GM18511 (cell line): Measurements from ENCODE around the gene STRADB.
"Not testable (repeated sequence)": the region's sequence is repeated elsewhere in the genome, so short reads cannot be mapped to it uniquely, and the experiment has no call there.

Source experiments
- ATAC-seq: cut with Tn5 transposase; IDR thresholded peaks from one replicate; pipeline ENCODE4 v1.9.1; 2021; ENCODE audit warnings: mild to moderate bottlenecking, moderate library complexity; ENCODE audit not compliant: unreplicated experiment

STRADB gene

DNA sequence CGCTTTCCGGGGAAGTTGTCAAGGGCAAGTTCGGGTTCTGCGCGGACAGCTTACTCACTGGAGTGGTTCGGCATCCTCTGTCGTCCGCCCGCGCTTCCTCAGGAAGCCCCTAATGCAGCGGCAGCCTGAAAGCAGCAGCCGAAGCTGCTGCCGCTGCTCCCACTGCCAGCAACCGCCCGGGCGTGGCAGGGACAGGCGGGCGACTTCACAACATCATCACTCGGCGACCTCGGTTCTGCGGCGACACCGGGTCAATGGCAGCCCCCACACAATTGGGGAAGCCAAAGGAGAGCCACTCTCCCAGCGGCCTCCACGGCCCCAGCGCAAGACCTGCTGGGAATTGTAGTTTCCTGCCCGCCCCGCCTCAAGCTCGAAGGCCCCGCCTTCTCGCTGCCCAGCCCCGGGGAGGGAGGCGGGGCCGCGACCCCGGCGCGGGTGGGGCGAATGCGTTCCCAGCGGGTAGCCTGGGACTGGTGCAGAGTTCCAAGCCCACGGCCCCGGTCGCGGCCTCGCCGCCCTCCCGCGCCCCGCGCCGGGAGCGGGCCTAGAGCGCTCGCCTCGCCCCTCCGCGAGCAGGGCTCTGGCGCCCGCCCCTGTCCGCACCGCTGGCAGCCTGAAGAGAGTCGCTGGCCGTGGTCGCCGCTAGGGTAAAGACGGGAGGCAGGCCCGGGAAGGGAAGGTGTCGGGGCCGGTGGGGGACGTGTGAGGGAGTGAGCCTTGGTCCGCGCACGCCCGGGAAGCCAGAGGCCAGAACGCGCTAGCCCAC, at the start of gene STRADB, which contains the start of gene TRAK2:
Gene STRADB, plus strand, starts transcription at position 449 of the 766 bp plus-strand sequence. CDS start 3,101 bp downstream, outside the sequence.
Gene TRAK2, minus strand, starts transcription at position 167 of the 766 bp plus-strand sequence. CDS start 30,951 bp downstream, outside the sequence.
- peak; percentile 96 for ATAC-seq

GRCh38 chr2:201401815-201402214, 49.7 kb upstream of the STRADB start:
- no peak for ATAC-seq

DNA sequence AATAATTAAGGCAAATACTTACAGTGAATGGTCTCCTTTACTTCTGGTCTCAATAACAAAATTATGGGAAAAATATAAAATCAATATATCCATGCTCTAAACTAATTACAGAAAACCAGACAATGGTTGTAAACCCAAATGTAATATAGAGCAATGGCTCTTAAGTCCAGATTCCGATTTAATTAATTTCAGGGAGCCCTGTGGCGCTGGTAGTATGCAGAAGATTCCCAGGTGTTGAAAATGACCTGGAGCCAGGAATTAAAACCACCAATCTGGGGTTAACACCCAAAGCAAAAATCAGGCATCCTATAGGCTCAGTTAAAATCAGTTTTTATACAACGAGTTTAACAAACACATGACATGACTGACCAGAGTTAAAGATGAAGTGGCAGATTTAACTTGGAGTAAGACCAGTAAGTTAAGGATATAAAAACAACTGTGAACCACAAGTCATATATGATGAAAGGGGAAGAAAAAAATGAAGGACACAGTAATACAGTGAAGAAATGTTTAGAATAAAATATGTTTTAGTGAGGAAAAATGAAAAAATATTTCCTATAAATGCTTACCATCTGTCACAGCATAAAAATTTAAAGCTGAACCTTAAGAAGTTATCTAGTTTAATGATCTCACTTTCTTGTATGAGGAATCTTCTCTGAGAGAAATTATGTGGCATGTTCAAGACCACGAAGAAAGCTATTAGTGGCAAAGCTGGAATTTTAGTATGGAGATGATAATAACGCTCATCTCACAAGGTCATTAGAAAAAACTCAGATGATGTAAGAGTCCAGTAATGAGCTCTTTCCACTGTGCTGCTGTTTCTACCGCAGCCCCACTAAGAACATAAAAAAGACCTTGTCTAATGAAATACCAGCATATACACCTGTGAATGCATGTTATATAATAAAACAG, 48.6 kb upstream of the STRADB start:
- no peak for ATAC-seq

GRCh38 chr2:201403880-201404279, 47.7 kb upstream of the STRADB start:
- no peak for ATAC-seq

DNA sequence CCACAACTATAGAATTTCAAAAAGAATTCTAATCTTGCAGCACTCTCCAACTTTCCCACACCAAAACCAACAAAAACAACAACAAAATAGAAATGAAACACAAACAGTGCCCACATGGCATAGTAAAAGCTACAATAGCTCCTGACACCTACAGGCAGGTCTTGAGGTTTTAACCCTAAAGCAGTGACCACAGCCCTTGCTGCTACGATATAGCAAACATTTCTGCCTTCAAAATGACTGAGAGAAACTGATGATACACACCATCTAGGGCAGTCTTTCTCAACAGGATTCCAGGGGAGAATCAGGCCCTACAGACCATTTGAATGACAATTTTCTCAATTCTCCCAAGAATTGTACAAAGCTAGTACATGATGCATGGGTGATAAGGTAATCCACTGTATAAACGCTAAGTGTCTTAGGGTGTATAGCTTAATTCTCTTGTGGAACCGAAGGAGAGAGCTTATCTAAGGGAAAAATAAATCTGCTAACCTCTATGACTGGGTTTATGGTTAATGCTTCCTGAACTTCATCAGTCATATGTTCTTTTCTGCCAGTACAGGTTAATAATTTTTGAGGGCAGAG, 46.8 kb upstream of the STRADB start:
- ATAC-seq: no peak

DNA sequence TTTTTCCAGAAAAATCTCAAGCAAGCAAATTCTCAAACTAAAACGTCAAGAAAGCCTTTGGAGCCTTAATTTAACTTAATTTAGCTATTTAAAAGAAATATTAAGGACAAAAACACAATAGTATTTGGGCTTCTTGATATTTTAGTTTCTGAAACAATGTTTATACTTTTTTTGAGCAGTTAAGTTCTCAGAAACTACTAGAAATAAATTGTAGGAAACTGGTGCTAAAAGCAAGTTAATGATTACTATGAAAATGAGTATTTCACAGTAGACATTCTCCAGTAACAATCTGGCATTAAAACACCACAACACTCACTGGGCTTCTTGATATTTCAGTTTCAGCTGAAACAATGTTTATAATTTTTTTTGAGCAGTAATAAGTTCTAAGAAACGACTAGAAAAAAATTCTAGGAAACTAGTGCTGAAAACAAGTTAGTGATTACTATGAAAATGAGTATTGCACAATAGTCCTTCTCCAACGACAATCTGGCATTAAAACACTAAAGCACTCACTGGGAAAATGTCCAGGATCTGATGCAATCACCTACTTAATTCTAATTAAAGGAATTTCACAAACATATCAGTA, 45.4 kb upstream of the STRADB start:
- ATAC-seq: no peak

- ATAC-seq: no peak
These were observed 44.3 kb upstream of the STRADB start for GRCh38 chr2:201407265-201407664.

DNA sequence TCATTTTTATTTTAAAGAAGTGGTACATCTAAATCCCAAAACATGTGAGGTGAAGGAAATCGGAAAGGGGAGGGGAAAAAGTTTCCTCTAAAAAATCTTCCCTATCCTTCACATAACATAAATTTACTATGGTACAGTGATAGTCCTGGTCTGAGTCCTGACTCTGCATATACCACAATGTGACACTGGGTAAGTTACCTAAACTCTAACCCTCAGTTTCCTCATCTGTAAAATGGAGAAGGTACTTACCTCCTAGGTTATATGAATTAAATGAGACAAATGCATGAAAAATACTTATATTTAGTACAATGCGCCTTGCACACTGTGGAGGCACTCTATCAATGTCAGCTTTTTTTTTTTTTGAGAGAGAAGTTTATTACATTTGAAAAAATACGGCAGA, 42.6 kb upstream of the STRADB start:
- ATAC-seq: no peak

- no peak for ATAC-seq
These were observed 40.1 kb upstream of the STRADB start for GRCh38 chr2:201411421-201411820.

GRCh38 chr2:201413143-201413542, 38.4 kb upstream of the STRADB start:
- ATAC-seq: no peak

DNA sequence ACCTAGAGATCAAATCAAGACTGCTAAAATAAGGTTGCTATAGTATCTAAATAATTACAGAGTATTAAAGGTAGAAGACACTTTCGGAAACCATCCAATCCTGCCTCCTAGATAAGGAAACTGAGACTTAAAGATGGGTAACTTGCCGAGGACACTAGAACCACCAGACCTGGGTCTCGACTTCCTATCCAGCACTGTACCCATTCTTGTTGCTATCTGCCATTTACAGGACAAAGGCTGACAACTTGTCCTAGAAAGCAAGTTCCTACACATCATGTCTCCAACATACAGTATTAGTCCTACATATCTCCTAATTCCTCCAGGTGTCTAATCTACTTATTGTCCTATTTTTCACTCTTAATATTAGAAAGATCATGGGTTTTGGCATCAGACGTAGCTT, 38.0 kb upstream of the STRADB start:
- ATAC-seq: no peak

DNA sequence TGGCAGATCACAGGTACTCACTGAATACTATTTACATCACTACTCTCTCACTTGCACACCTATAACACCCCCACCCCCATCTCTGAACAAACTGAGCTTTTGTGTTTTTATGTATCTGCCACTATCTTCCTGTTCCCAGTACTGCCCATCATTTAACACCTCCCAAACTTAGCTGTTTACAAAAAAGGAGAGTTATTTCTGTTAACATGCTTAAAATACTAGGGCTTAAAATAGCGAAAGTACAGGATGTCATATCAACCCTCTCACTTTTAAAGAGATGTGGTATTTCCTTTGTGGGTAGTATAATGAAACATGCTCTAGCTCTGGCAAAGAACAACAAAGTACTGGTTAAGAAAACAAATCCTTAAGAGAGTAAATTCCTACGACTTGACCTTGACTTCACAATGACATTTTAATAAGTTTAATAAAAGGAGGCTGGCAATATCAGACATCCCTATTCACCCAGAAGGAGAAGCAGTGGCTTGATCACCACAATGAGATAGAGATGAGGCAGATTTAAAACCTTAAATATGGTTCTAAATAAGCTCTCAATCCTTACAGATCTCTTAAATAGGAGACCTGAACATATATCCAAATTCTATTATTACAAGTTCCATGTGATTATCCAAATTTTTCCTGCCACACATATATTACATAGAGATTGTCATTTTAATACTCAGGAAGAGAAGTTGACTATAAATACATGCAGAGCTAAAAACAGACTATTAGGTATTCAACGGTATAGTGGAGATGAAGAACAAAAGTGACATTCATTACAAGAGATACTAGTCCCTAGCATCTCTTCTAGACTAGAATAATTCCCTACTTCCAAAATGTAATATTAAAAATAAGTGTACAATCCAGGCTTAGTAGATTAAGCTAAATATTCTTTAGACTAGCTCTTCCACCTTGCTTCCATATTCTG, 37.2 kb upstream of the STRADB start:
- peak; percentile 91 for ATAC-seq

- ATAC-seq: no peak
These were observed 36.4 kb upstream of the STRADB start for GRCh38 chr2:201415149-201415548.

- ATAC-seq: no peak
These were observed 32.4 kb upstream of the STRADB start for GRCh38 chr2:201419057-201419635.

DNA sequence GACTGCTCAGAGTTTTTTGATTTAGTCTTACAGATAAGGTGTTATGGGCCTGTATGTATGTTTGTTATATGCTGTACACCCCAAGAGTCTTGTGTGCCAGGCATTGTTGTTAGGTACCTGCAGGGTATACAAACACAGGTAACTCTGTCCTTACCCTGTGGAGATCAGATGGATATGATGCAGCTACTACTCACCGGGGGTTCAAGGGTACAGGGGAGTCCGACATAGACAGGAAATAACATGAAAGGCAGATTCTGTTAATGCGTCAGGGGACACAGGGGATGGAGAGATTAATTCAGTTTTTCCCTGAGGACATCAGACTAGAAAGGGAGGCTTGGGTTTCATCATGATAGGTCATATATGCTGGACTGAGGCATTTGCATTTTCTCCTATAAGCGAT, 31.6 kb upstream of the STRADB start:
- no peak for ATAC-seq

GRCh38 chr2:201420442-201421113, 31.0 kb upstream of the STRADB start:
- ATAC-seq: no peak

DNA sequence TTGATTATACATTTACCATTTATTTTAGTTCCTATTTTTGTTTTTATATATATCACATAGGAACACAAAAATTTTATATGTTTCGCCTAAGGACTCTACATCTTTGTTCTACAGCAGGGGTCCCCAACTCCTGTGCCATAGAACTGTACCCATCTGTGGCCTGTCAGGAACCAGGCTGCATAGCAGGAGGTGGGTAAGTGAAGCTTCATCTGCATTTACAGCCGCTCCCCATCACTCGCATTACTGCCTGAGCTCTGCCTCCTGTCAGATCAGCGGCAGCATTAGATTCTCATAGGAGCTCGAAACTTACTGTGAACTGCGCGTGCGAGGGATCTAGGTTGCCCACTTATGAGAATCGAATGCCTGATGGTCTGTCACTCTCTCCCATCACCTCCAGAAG, 25.6 kb upstream of the STRADB start:
- ATAC-seq: no peak

- not testable (repeated sequence) for ATAC-seq
These were observed 23.2 kb upstream of the STRADB start for GRCh38 chr2:201428366-201428765.

DNA sequence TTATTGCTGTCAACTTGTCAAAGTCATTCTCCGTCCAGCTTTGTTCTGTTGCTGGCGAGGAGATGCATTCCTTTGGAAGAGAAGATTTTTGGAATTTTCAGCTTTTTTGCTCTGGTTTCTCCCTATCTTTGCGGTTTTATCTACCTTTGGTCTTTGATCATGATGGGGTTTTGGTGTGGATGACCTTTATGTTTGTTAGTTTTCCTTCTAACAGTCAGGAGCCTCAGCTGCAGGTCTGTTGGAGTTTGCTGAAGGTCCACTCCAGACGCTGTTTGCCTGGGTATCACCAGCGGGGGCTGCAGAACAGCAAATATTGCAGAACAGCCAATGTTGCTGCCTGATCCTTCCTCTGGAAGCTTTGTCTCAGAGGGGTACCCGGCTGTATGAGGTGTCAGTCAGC, 21.7 kb upstream of the STRADB start:
- ATAC-seq: not testable (repeated sequence)
